Astrocyte of the spinal cord (primary cell): ENCODE measurements around the gene TBL1XR1.

ENCODE experiments used
- DNase-seq: peaks from one replicate; pipeline ENCODE4 v3.0.0; 2011; ENCODE audit warnings: low read depth, low spot score
- H3K4me3 ChIP-seq: 2 replicates; pipeline ENCODE4 v1.5.1; 2011; ENCODE audit warnings: low read depth, mild to moderate bottlenecking, low read length, moderate library complexity
- in situ Hi-C: cut with HindIII; loops from 2 replicates; pipeline ENCODE4 v1.10.0; 2017; ENCODE audit warnings: low sequenced_read_pairs
- TF ChIP-seq, protein P1 (sequence below): IDR thresholded peaks from 2 replicates; pipeline ENCODE4 v1.5.1; 2012; ENCODE audit warnings: low read depth, mild to moderate bottlenecking, low read length, inconsistent platforms

The TBL1XR1 gene

DNA sequence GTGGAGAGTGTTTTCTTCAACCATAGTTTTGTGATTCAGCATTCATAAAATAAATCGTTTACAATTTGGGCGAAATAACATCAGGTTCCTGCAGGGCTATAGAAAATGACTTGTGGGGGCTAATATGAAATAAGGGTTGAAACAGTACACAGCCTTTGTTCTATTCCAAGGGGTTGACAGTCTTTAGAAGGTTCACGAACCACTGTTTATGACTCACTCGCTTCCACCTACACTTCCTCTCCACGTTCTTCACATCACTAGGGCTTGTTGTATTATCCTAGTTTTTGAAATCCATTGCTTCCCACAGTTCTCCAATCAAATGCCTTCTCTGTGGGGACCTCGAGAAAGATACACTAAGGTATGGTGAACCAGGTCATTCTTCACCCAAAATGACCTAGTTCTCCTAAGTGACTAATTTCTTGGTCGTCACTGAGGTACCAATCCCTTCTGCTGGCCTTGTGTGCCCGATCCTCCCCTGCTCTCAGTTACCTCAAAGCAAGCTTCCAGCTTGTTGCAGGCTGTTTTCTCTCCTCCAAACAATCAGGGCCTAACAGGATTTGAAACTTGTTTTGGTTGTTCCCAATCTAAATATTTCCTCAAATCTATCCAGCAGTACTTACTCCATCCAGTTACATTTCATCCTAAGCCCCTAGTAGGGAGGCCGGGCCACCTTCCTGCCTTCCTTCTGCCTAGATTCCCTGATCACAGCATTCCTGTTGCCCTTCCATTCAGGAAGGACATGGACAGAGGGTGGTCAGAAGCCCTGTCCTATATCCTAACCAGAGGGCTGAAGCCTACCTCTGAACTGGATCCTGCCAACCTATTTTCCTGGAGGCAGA lies 23.1 kb upstream of the TBL1XR1 start:
- H3K4me3 ChIP-seq: no peak overlapping the region
- in situ Hi-C loops: no loop called here
- DNase-seq: no peak
- TF ChIP-seq, protein P1, sequence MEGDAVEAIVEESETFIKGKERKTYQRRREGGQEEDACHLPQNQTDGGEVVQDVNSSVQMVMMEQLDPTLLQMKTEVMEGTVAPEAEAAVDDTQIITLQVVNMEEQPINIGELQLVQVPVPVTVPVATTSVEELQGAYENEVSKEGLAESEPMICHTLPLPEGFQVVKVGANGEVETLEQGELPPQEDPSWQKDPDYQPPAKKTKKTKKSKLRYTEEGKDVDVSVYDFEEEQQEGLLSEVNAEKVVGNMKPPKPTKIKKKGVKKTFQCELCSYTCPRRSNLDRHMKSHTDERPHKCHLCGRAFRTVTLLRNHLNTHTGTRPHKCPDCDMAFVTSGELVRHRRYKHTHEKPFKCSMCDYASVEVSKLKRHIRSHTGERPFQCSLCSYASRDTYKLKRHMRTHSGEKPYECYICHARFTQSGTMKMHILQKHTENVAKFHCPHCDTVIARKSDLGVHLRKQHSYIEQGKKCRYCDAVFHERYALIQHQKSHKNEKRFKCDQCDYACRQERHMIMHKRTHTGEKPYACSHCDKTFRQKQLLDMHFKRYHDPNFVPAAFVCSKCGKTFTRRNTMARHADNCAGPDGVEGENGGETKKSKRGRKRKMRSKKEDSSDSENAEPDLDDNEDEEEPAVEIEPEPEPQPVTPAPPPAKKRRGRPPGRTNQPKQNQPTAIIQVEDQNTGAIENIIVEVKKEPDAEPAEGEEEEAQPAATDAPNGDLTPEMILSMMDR: no peak

DNA sequence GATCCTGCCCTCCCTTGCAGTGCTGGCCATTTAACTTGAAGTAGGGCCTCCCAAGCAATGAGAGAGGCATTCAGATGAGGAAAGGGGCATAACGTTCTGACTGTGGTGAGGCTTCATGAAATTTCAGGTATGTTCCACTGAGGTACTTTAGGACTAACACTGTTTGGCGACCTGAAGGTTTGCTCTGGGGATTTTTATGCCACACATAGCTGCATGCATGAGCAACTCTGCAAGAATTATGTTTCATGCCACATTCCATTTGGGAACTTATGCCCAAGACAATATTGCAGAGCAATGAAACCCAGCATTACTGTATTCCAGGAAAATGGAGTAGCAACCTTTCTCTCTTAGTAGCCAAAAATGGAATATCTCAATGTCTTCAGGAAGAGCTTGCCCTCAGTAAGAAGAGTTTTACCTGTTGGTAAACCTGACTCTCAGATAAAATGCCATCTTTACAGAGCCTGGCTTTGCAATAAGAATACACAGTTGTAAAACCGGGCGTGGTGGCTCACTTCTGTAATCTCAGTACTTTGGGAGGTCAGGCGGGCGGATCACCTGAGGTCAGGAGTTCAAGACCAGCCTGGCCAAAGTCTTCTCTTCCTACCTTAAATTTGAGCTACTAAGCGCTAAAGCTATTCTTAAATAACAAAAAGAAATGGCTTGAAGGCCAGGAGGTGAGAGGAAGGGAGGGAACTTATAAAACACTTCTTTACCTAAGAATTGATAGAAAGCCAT lies 16.7 kb upstream of the TBL1XR1 start:
- TF ChIP-seq, protein P1: no peak
- no peak for DNase-seq
- H3K4me3 ChIP-seq: no peak overlapping the region
- in situ Hi-C loops: no loop called here

DNA sequence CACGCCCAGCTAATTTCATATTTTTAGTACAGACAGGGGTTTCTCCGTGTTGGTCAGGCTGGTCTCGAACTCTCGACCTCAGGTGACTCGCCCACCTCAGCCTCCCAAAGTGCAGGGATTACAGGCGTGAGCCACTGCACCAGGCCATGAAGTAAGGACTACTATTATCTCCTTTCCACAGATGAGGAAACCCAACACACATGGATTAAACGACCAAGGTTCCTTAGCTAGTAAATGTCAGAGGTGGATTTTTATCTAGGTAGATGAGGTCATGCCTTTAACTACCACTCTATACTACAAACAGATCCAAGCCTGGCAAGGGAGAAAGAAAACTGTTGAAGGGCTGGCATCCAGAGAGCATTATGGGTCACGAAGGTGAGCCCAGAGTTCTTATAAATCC lies 15.5 kb upstream of the TBL1XR1 start:
- DNase-seq: no peak
- in situ Hi-C loops: no loop called here
- no peak overlapping the region for H3K4me3 ChIP-seq
- TF ChIP-seq, protein P1: no peak

DNA sequence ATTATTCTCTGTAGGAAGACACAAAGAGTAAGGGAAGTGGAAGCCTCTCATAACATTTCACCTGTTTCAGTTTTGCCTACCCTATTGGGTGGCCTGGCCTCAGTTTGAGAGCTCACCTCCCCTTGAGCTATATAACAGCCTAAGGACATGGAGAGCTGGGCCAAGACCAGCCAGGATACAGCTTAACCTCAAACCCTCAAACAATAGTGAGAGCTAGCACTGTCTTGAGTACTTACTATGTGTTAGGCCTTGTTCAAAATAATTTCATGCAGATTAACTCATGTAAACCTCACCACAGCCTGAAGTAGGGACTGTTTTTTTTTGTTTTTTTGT lies 15.0 kb upstream of the TBL1XR1 start:
- in situ Hi-C loops: no loop called here
- no peak overlapping the region for H3K4me3 ChIP-seq
- DNase-seq: no peak
- TF ChIP-seq, protein P1: no peak

DNA sequence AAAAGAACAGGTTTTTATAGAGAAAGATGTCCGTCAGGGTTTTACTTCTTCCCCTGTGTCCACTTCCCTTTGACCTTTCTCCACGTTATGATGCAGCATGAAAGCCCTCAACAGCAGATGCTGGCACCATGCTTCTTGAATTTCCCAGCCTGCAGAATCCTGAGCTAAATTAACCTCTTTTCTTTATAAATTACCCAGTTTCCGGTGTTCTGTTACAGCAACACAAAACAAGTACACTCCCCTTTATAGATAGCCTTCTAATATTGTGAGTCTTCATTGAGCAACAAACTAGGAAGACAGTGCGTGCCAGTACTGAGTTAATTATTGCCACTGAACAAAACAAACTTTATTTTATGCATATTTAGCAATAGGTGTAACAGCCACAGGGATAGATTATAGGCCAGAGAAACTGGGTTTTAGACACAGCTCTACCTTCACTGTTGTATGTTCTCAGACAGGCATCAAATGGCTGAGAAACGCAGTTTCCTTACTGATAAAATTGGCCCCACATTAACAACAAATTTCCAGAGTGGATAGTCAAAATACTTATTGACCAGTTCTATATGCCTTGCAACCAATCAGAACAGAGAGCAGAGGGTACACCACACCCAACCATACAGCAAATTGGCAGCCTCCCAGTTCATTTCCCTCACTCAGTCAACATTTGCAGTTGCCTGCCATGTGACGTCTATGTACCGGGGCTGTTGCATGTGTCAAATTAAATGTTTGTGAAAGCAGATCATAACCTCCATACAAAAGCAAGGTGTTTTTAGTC lies 14.4 kb upstream of the TBL1XR1 start:
- TF ChIP-seq, protein P1: no peak
- DNase-seq: no peak
- no peak overlapping the region for H3K4me3 ChIP-seq
- in situ Hi-C loops: no loop called here

DNA sequence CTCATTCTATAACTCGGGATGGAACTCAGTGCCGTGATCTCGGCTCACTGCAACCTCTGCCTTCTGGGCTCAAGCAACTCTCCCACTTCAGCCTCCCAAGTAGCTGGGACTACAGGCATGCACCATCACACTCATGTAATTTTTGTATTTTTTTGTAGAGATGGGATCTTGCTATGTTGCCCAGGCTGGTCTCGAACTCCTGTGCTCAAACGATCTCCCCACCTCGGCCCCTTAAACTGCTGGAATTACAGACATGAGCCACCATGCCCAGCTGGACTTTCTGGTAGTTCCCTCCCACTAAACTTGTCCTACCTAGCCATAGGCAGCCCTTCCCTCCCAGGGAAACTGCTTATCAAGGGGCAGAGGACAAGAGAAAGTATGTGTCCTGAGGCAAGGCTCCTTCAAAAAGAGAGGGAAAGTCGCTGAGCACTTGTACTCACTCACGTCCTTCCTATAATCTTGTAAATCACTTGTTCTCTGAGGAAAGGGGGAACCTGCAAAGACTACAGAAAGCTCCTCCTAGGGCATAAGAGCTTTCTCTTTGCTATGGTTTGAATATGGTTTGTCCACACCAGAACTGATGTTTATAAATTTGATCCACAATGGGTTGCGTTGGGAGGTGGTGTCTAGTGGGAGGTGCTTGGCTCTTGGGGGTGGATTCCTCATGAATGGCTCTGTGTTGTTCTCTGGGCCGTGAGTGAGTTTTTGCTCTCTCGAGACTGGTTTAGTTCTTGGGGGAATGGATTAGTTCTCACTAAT lies 13.6 kb upstream of the TBL1XR1 start:
- TF ChIP-seq, protein P1: no peak
- no peak for DNase-seq
- H3K4me3 ChIP-seq: no peak overlapping the region
- in situ Hi-C loops: no loop called here
